Mesenchymal stem cell (in vitro differentiated cells and primary cell): ENCODE measurements around the gene BBX.
A peak's percentile ranks its signal among the peaks of the same experiment; 100 is the strongest.

ENCODE experiments used
- DNase-seq: peaks from one replicate; pipeline ENCODE4 v3.0.0-alpha.2; 2013
- H2AFZ ChIP-seq: one replicate; pipeline ENCODE4 v1.6.1; 2013; ENCODE audit warnings: low read depth, mild to moderate bottlenecking, control low read depth, inconsistent platforms, low read length, moderate library complexity
- H2AK5ac ChIP-seq: 2 replicates; pipeline ENCODE4 v1.6.1; 2013; ENCODE audit warnings: low read length, moderate library complexity, mild to moderate bottlenecking, inconsistent platforms; ENCODE audit not compliant: severe bottlenecking
- H2BK120ac ChIP-seq: one replicate; pipeline ENCODE4 v1.6.1; 2013; ENCODE audit warnings: low read depth, mild to moderate bottlenecking, inconsistent platforms, low read length, moderate library complexity
- H2BK12ac ChIP-seq, 2 experiments: one replicate each; pipeline ENCODE4 v1.6.1; 2013; ENCODE audit warnings: inconsistent platforms in 2 of 2, low read length in 2 of 2, mild to moderate bottlenecking in 2 of 2, moderate library complexity in 2 of 2, control low read depth in 1 of 2
- H2BK15ac ChIP-seq: one replicate; pipeline ENCODE4 v1.6.1; 2013; ENCODE audit warnings: mild to moderate bottlenecking, low read depth, inconsistent platforms; ENCODE audit not compliant: poor library complexity, severe bottlenecking
- H2BK5ac ChIP-seq: 2 replicates; pipeline ENCODE4 v1.6.1; 2013; ENCODE audit warnings: low read depth, mild to moderate bottlenecking, low read length, control low read depth, inconsistent platforms; ENCODE audit not compliant: poor library complexity, severe bottlenecking
- H3K14ac ChIP-seq, 2 experiments: one replicate each; pipeline ENCODE4 v1.6.1; 2013; ENCODE audit warnings: inconsistent platforms in 2 of 2, low read length in 2 of 2, control low read depth in 1 of 2, mild to moderate bottlenecking in 1 of 2, moderate library complexity in 1 of 2
- H3K18ac ChIP-seq, 2 experiments: one replicate each; pipeline ENCODE4 v1.6.1; 2013; ENCODE audit warnings: inconsistent platforms in 2 of 2, low read length in 2 of 2, control low read depth in 1 of 2, low read depth in 1 of 2, mild to moderate bottlenecking in 1 of 2
- H3K23ac ChIP-seq, 2 experiments: one replicate each; pipeline ENCODE4 v1.6.1; 2013; ENCODE audit warnings: inconsistent platforms in 2 of 2, low read length in 2 of 2, mild to moderate bottlenecking in 2 of 2, moderate library complexity in 2 of 2, control low read depth in 1 of 2
- H3K27ac ChIP-seq: 2 replicates; pipeline ENCODE4 v1.5.1; 2013; ENCODE audit warnings: mild to moderate bottlenecking, moderate library complexity, low read length, control low read depth, inconsistent platforms; ENCODE audit not compliant: poor library complexity, severe bottlenecking
- H3K27me3 ChIP-seq, 2 experiments: 2 replicates each; pipeline versions ENCODE4 v1.6.1 to v1.7.0; 2013; ENCODE audit warnings: low read length in 2 of 2, mild to moderate bottlenecking in 2 of 2, moderate library complexity in 2 of 2, control low read depth in 1 of 2, inconsistent platforms in 1 of 2; ENCODE audit not compliant: control insufficient read depth in 1 of 2, insufficient read depth in 1 of 2
- H3K36me3 ChIP-seq, 2 experiments: 2 replicates each; pipeline versions ENCODE4 v1.6.1 to v1.7.0; 2013; ENCODE audit warnings: low read length in 2 of 2, control low read depth in 1 of 2, inconsistent platforms in 1 of 2, low read depth in 1 of 2, mild to moderate bottlenecking in 1 of 2; ENCODE audit not compliant: insufficient read depth in 2 of 2, control insufficient read depth in 1 of 2
- H3K4ac ChIP-seq, 2 experiments: one replicate each; pipeline ENCODE4 v1.6.1; 2013; ENCODE audit warnings: inconsistent platforms in 2 of 2, low read length in 2 of 2, mild to moderate bottlenecking in 2 of 2, moderate library complexity in 2 of 2, control low read depth in 1 of 2, low read depth in 1 of 2
- H3K4me1 ChIP-seq: 2 replicates; pipeline ENCODE4 v1.6.1; 2013; ENCODE audit warnings: low read depth, low read length, control low read depth; ENCODE audit not compliant: control insufficient read depth, insufficient read depth
- H3K4me2 ChIP-seq: 2 replicates; pipeline ENCODE4 v1.6.1; 2013; ENCODE audit warnings: low read length, mild to moderate bottlenecking, inconsistent platforms; ENCODE audit not compliant: poor library complexity, severe bottlenecking
- H3K4me3 ChIP-seq, 2 experiments: 2 replicates each; pipeline versions ENCODE4 v1.5.1 to v1.7.0; 2013; ENCODE audit warnings: low read length in 2 of 2, mild to moderate bottlenecking in 2 of 2, control low read depth in 1 of 2, low read depth in 1 of 2; ENCODE audit not compliant: insufficient read depth in 1 of 2
- H3K79me1 ChIP-seq: replicated peaks from 2 replicates; pipeline ENCODE4 v1.6.1; 2013; ENCODE audit warnings: mild to moderate bottlenecking, control low read depth, low read length, inconsistent platforms; ENCODE audit not compliant: poor library complexity, severe bottlenecking
- H3K9ac ChIP-seq: 2 replicates; pipeline ENCODE4 v1.7.0; 2013; ENCODE audit warnings: mild to moderate bottlenecking, low read length, moderate library complexity
- H3K9me3 ChIP-seq: 2 replicates; pipeline ENCODE4 v1.7.0; 2013; ENCODE audit warnings: mild to moderate bottlenecking, low read length; ENCODE audit not compliant: control insufficient read depth
- H4K8ac ChIP-seq: one replicate; pipeline ENCODE4 v1.6.1; 2013; ENCODE audit warnings: inconsistent platforms, mild to moderate bottlenecking, low read length, moderate library complexity
- H4K91ac ChIP-seq: one replicate; pipeline ENCODE4 v1.6.1; 2013; ENCODE audit warnings: mild to moderate bottlenecking, low read length, inconsistent platforms
- WGBS: methylation state at CpG from one replicate; pipeline ENCODE4 v1.1.7; 2013; ENCODE audit warnings: mixed read lengths; 5-methylcytosine and 5-hydroxymethylcytosine counted together

BBX gene

GRCh38 chr3:107853821-107854220, 331.1 kb downstream of the BBX start:
- no peaks in the 10 kb centered on the region for H3K4me1 ChIP-seq
- no peak overlapping the region for H2AK5ac ChIP-seq
- DNase-seq: no peak
- no peak overlapping the region for H3K27ac ChIP-seq
- H3K4me3 ChIP-seq: no peak overlapping the region
- no peak overlapping the region for H2BK15ac ChIP-seq
- H3K4ac ChIP-seq: no peak overlapping the region
- no peaks in the 10 kb centered on the region for H3K79me1 ChIP-seq
- H3K9me3 ChIP-seq: no peaks in the 10 kb centered on the region
- no peak overlapping the region for H4K8ac ChIP-seq
- H3K36me3 ChIP-seq: no peaks in the 10 kb centered on the region
- no peak overlapping the region for H2AFZ ChIP-seq
- H3K4me2 ChIP-seq: no peak overlapping the region
- H2BK120ac ChIP-seq: no peak overlapping the region
- no peak overlapping the region for H3K23ac ChIP-seq
- no peak overlapping the region for H4K91ac ChIP-seq
- no peak overlapping the region for H3K9ac ChIP-seq
- H3K14ac ChIP-seq: no peak overlapping the region
- H3K18ac ChIP-seq: no peak overlapping the region
- H2BK12ac ChIP-seq: no peak overlapping the region
- H2BK5ac ChIP-seq: no peak overlapping the region
- H3K27me3 ChIP-seq: no peaks in the 10 kb centered on the region

GRCh38 chr3:107854733-107855132, 332.0 kb downstream of the BBX start:
- Histone ChIP-seq H2BK15ac (no peak overlapping the region), H3K4ac (no peak overlapping the region), H4K91ac (no peak overlapping the region), H3K4me2 (no peak overlapping the region), H3K27me3 (no peaks in the 10 kb centered on the region), H3K4me3 (no peak overlapping the region), H2BK12ac (no peak overlapping the region), H3K14ac (no peak overlapping the region), H2AFZ (no peak overlapping the region), H3K23ac (no peak overlapping the region), H3K9me3 (no peaks in the 10 kb centered on the region), H3K27ac (no peak overlapping the region), H3K4me1 (no peaks in the 10 kb centered on the region), H3K18ac (no peak overlapping the region), H4K8ac (no peak overlapping the region), H2BK5ac (no peak overlapping the region), H3K36me3 (no peaks in the 10 kb centered on the region), H2AK5ac (no peak overlapping the region), H3K9ac (no peak overlapping the region), H3K79me1 (no peaks in the 10 kb centered on the region), H2BK120ac (no peak overlapping the region)
- DNase-seq: no peak
- 82% methylated on average over 5 of the region's 6 CpGs for WGBS

GRCh38 chr3:107855710-107856109, 332.9 kb downstream of the BBX start:
- WGBS: 81% methylated on average over 5 of the region's 5 CpGs
- no peak overlapping the region for H3K14ac ChIP-seq

GRCh38 chr3:107857854-107858253, 335.1 kb downstream of the BBX start:
- Histone ChIP-seq H3K27me3 (no peaks in the 10 kb centered on the region), H3K14ac (no peak overlapping the region), H2AFZ (no peak overlapping the region), H3K27ac (no peak overlapping the region), H4K91ac (no peak overlapping the region), H2BK5ac (no peak overlapping the region), H2AK5ac (no peak overlapping the region), H3K9ac (no peak overlapping the region), H3K4ac (no peak overlapping the region), H2BK12ac (no peak overlapping the region), H3K4me3 (no peak overlapping the region), H3K9me3 (no peaks in the 10 kb centered on the region), H3K4me2 (no peak overlapping the region), H3K18ac (no peak overlapping the region), H3K79me1 (no peaks in the 10 kb centered on the region), H3K36me3 (no peaks in the 10 kb centered on the region), H3K23ac (no peak overlapping the region), H3K4me1 (no peaks in the 10 kb centered on the region), H2BK120ac (no peak overlapping the region), H2BK15ac (no peak overlapping the region), H4K8ac (peak overlapping the region; percentile 17)
- no peak for DNase-seq
- WGBS: 100% methylated on average over 4 of the region's 5 CpGs

More at GRCh38 chr3:107855710-107856109, 332.9 kb downstream of the BBX start:
- Histone ChIP-seq H4K91ac (no peak overlapping the region), H3K27me3 (no peaks in the 10 kb centered on the region), H3K4me3 (no peak overlapping the region), H4K8ac (no peak overlapping the region), H3K36me3 (no peaks in the 10 kb centered on the region), H3K4me2 (no peak overlapping the region), H2BK12ac (no peak overlapping the region), H2AK5ac (no peak overlapping the region), H3K27ac (no peak overlapping the region), H3K4me1 (no peaks in the 10 kb centered on the region), H3K4ac (no peak overlapping the region), H2BK120ac (no peak overlapping the region), H3K18ac (no peak overlapping the region), H3K23ac (no peak overlapping the region), H3K9me3 (no peaks in the 10 kb centered on the region), H3K79me1 (no peaks in the 10 kb centered on the region), H2BK5ac (no peak overlapping the region), H2AFZ (no peak overlapping the region), H3K9ac (no peak overlapping the region), H2BK15ac (no peak overlapping the region)
- peak; percentile 4 for DNase-seq
